Nephron (organoid): ENCODE measurements around the gene DROSHA.

Experiments used
- H3K27ac Mint-ChIP-seq, 3 experiments: 2 replicates each; pipeline ENCODE4 v1.8.0; 2020; ENCODE audit warnings: mixed read lengths in 3 of 3, mild to moderate bottlenecking in 2 of 3, moderate library complexity in 1 of 3
- H3K27me3 Mint-ChIP-seq: 2 replicates; pipeline ENCODE4 v1.8.0; 2021; ENCODE audit warnings: low read depth, mild to moderate bottlenecking, moderate library complexity, mixed read lengths
- H3K36me3 Mint-ChIP-seq: 2 replicates; pipeline ENCODE4 v1.8.0; 2020; ENCODE audit warnings: low read depth, mixed read lengths
- H3K4me1 Mint-ChIP-seq: 2 replicates; pipeline ENCODE4 v1.8.0; 2020; ENCODE audit warnings: mixed read lengths
- H3K4me3 Mint-ChIP-seq, 3 experiments: 2 replicates each; pipeline ENCODE4 v1.8.0; 2020; ENCODE audit warnings: mild to moderate bottlenecking in 3 of 3, mixed read lengths in 3 of 3, moderate library complexity in 2 of 3
- H3K9me3 Mint-ChIP-seq: 2 replicates; pipeline ENCODE4 v1.8.0; 2020; ENCODE audit warnings: mixed read lengths
- CTCF ChIP-seq, 3 experiments: fragments of 200-600 bp; sonication (generic); IDR thresholded peaks; one replicate each; pipeline ENCODE4 v1.5.0; 2021; ENCODE audit warnings: antibody characterized with exemption in 3 of 3; ENCODE audit not compliant: unreplicated experiment in 3 of 3

DROSHA gene

GRCh38 chr5:31481531-31482165 lies 50.2 kb downstream of the DROSHA start:
- TF ChIP-seq CTCF (IDR thresholded peaks at IDR 0.05; ENCODE audit: unreplicated experiment in 3 of 3), result no peak
- no peaks in the 10 kb centered on the region for H3K27me3 Mint-ChIP-seq
- H3K4me3 Mint-ChIP-seq, result no peak overlapping the region
- peaks cover 19% of the 10 kb centered on the region for H3K4me1 Mint-ChIP-seq
- H3K27ac Mint-ChIP-seq, result peak overlapping the region in 1 of 3 experiments; percentile 3
- no peaks in the 10 kb centered on the region for H3K9me3 Mint-ChIP-seq
- H3K36me3 Mint-ChIP-seq, result peaks cover 47% of the 10 kb centered on the region

GRCh38 chr5:31479706-31480105 lies 52.2 kb downstream of the DROSHA start:
- H3K9me3 Mint-ChIP-seq, result no peaks in the 10 kb centered on the region
- no peaks in the 10 kb centered on the region for H3K27me3 Mint-ChIP-seq
- H3K4me1 Mint-ChIP-seq, result peaks cover 5% of the 10 kb centered on the region
- peaks cover 39% of the 10 kb centered on the region for H3K36me3 Mint-ChIP-seq
- no peak for TF ChIP-seq CTCF (IDR thresholded peaks at IDR 0.05; ENCODE audit: unreplicated experiment in 3 of 3)
- no peak overlapping the region for H3K4me3 Mint-ChIP-seq
- no peak overlapping the region for H3K27ac Mint-ChIP-seq

DNA sequence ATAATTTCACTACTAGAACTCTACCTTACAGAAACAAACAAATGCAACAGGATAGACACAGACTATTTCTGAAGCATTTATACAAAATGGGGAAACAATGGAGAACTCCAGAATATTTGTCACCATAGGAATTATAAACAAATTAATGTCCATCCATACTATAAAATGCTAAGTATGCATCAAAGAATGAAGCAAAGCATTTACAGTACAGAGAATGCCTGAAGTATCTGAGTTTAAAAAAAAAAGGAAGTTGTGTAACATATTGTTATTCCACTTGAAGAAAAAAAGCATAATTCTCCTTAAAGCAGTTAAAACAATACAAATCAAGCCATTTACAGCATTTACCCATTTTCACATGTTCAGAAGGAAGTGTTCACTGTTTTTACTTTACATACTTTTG lies 53.0 kb downstream of the DROSHA start:
- Mint-ChIP-seq H3K4me3 (no peak overlapping the region), H3K9me3 (no peaks in the 10 kb centered on the region), H3K4me1 (peaks cover 5% of the 10 kb centered on the region), H3K27ac (no peak overlapping the region), H3K27me3 (no peaks in the 10 kb centered on the region), H3K36me3 (peaks cover 35% of the 10 kb centered on the region)
- TF ChIP-seq CTCF (IDR thresholded peaks at IDR 0.05; ENCODE audit: unreplicated experiment in 3 of 3), result no peak

GRCh38 chr5:31477971-31478370 lies 53.9 kb downstream of the DROSHA start:
- H3K4me3 Mint-ChIP-seq, result no peak overlapping the region
- peaks cover 5% of the 10 kb centered on the region for H3K4me1 Mint-ChIP-seq
- no peak overlapping the region for H3K27ac Mint-ChIP-seq
- H3K36me3 Mint-ChIP-seq, result peaks cover 36% of the 10 kb centered on the region
- no peak for TF ChIP-seq CTCF (IDR thresholded peaks at IDR 0.05; ENCODE audit: unreplicated experiment in 3 of 3)
- no peaks in the 10 kb centered on the region for H3K9me3 Mint-ChIP-seq
- no peaks in the 10 kb centered on the region for H3K27me3 Mint-ChIP-seq

GRCh38 chr5:31477516-31477915 lies 54.4 kb downstream of the DROSHA start:
- Mint-ChIP-seq H3K4me3 (no peak overlapping the region), H3K36me3 (peaks cover 40% of the 10 kb centered on the region), H3K27me3 (no peaks in the 10 kb centered on the region), H3K4me1 (peaks cover 5% of the 10 kb centered on the region), H3K27ac (peak overlapping the region in 1 of 3 experiments; percentile 77), H3K9me3 (no peaks in the 10 kb centered on the region)
- TF ChIP-seq CTCF (IDR thresholded peaks at IDR 0.05; ENCODE audit: unreplicated experiment in 3 of 3), result no peak

GRCh38 chr5:31476738-31477141 lies 55.2 kb downstream of the DROSHA start:
- no peaks in the 10 kb centered on the region for H3K9me3 Mint-ChIP-seq
- H3K27ac Mint-ChIP-seq, result peak overlapping the region; percentile 16 to 77 (median 30)
- H3K27me3 Mint-ChIP-seq, result no peaks in the 10 kb centered on the region
- H3K36me3 Mint-ChIP-seq, result peaks cover 37% of the 10 kb centered on the region
- TF ChIP-seq CTCF (IDR thresholded peaks at IDR 0.05; ENCODE audit: unreplicated experiment in 3 of 3), result no peak
- peaks cover 5% of the 10 kb centered on the region for H3K4me1 Mint-ChIP-seq
- no peak overlapping the region for H3K4me3 Mint-ChIP-seq
